IPS-18c (cell line): ENCODE results near the gene HOXD13.

Experiments
- H3K4me3 ChIP-seq: 2 replicates; pipeline ENCODE4 v1.7.0; 2013; ENCODE audit warnings: low read depth, mild to moderate bottlenecking, low read length, moderate library complexity; ENCODE audit not compliant: insufficient read depth
- H3K9me3 ChIP-seq: one replicate; pipeline ENCODE4 v1.6.1; 2013; ENCODE audit warnings: mild to moderate bottlenecking, low read length, moderate library complexity; ENCODE audit not compliant: control insufficient read depth, insufficient read depth

Gene HOXD13

GRCh38 chr2:176092270-176093144 is at the start of gene HOXD13:
HOXD13 (plus strand) TSS chr2:176092721; CDS start chr2:176092891, 170 bp downstream.
- peak within 1 kb of the TSS; percentile 24; the same call in 1 of the 2 replicates for H3K4me3 ChIP-seq

GRCh38 chr2:176056406-176056805 is 36.1 kb upstream of the HOXD13 start:
- Histone ChIP-seq H3K9me3 (no peaks in the 10 kb centered on the region), H3K4me3 (no peak overlapping the region)

More at GRCh38 chr2:176092270-176093144, at the start of gene HOXD13:
- H3K9me3 ChIP-seq = peaks cover 4% of the 10 kb centered on the region

DNA sequence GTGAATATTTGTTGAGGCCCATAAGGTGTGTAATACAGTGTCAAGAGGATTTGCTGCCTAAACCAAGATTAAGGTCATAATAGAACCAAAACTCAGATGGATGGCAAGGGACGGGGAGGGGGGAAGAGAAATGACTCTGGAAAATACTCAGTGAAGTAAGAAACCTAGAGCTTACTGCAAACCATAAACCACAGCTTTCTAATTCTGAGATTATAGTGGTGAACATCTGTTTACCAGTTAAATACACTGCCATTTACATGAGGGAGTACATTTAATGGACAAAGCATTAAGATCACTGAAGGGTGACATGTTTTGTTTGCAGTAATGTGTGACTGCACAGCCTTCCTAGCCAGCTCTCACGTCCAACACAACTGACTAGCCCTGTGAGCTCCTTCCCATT is 28.6 kb upstream of the HOXD13 start:
- H3K4me3 ChIP-seq = no peak overlapping the region
- H3K9me3 ChIP-seq = peaks cover 9% of the 10 kb centered on the region

DNA sequence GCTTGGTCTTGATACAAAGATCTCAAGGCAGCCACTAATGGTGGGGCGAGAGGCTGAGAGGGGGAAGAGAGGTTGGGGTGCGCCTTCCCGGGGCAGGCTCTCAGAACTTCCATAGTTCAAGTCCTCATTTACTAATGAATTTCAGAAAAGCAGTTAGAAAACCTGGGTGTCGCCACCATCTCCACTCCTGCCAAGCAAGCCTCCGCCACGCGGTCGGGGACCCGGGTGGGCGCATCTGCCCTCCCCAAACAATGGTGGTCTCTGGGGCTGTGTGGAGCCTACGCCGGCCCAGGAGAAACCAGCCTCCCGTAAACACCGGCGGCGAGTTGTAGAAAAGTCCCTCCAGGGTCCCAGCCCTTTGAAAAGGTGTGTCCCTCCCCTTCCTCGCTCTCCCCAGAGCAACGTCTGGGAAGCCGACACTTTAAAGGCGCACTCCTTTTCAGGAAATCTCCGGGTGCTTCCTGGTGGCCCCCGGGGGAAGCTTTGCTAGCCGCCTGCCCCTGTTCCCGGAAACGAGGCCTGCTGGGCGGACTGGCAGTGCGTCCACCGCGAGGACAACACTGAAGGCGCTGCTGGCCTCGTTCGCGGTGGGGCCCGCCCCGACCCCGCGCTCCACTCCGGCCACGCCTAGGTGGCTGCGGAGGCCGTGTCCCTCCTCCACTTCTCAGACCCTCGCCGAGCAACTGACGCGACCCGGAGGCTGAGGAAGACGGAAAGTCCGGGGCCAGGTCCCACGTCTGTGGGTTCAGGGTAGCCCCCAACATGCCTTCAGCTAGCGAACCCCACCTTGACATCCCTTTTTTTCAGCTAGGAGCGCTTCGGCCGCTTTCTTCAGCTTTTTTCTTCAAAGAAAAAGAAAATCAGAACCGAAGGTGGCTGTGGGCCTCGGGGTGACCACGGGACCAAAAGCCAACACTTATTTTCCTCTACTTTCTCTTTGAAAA is 25.6 kb upstream of the HOXD13 start:
- H3K4me3 ChIP-seq = peak overlapping the region; percentile 28

GRCh38 chr2:176067589-176068418 is 24.7 kb upstream of the HOXD13 start:
- H3K9me3 ChIP-seq = peaks cover 9% of the 10 kb centered on the region
- no peak overlapping the region; the same call in 1 of the 2 replicates for H3K4me3 ChIP-seq

More for the DNA sequence above, 25.6 kb upstream of the HOXD13 start:
- H3K9me3 ChIP-seq = peaks cover 9% of the 10 kb centered on the region

DNA sequence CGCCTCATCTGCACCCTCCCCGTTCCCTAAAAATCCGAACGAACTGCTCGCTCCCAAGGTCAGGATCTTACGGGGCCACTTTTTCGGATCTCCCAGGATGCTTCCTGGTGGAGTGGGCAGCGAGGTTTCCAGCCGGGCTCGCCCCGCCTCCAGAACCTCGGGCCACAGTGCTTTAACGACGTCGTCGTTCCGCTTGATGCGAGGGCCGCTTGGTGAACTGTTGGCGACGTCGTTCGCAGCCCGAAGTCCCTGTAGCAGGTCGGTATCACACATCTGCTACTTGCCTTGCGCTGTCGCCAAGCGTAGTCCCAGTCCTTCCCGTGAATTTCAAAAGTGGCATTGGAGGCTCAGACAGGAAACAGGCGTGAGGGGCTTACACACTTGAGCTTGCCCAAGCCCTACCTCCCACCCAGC is 24.1 kb upstream of the HOXD13 start:
- Histone ChIP-seq H3K9me3 (peaks cover 9% of the 10 kb centered on the region), H3K4me3 (no peak overlapping the region; the same call in 1 of the 2 replicates)

- Histone ChIP-seq H3K9me3 (peaks cover 5% of the 10 kb centered on the region), H3K4me3 (no peak overlapping the region)
Observed at GRCh38 chr2:176071330-176072291, 20.9 kb upstream of the HOXD13 start.

DNA sequence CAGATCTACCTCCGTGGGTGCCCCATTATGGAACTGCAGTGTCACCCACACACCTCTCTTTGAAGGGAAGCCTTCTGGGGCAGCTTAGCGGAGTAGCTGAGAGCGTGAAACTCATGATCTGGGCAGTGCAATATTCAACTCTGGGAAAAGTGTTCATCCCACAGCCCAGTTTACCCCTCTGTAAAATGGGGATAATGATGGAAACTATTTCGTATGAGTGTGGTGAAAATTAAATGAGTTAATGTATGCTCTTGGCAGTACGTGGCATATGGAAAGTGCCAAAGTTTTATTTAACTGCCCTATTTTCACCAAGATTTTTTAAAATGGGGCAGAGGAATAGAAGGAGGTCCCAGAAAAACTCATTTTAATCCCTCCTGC is 20.2 kb upstream of the HOXD13 start:
- H3K4me3 ChIP-seq = no peak overlapping the region
- H3K9me3 ChIP-seq = no peaks in the 10 kb centered on the region

DNA sequence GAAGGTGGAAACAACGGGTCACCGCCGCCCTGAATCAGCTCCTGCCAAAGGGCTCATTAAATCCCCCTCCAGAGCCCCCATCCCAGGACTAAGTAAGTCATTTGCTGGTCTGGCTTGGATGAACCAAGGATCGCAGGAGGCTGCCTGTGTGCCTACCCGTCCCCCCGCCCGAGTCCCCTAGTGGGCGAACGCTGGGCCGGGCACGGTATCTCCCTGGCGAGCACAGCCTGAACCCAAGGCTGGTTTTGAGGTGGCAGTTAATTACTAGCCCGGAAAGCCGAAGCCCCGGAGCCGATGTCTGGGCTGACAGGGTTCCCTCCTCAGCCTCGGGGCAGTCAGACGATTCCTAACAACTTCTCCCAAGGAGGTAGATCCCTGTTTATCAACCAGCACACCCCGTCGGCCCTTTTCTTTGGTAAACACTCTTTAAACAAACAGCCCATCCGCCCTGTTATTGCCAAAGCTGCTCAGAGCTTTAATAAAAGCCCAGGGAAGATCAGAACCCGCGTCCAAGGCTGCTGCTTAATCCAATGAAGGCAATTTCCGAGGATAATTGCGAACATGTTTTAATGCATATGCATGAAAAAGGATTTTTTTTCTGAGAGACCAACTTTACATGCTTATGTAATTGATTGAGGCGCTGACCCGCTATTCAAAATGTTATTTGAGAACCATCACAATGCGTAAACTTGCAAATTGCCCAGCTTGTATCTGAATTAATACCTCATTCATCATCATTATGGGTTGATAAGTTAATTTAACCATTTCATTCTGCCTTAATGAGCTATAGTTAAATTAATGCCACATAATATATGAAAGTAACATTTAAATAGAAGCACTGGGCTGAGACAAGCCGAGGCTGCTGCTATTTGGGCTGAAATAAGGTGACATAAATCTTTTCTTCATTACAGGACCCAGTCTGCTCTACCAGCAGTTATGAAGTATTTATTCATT is 19.3 kb upstream of the HOXD13 start:
- H3K9me3 ChIP-seq = no peaks in the 10 kb centered on the region
- H3K4me3 ChIP-seq = no peak overlapping the region

- Histone ChIP-seq H3K4me3 (no peak overlapping the region), H3K9me3 (peaks cover 2% of the 10 kb centered on the region)
Observed at GRCh38 chr2:176074919-176075425, 17.5 kb upstream of the HOXD13 start.

GRCh38 chr2:176075481-176075880 is 17.0 kb upstream of the HOXD13 start:
- Histone ChIP-seq H3K4me3 (no peak overlapping the region), H3K9me3 (peaks cover 2% of the 10 kb centered on the region)

DNA sequence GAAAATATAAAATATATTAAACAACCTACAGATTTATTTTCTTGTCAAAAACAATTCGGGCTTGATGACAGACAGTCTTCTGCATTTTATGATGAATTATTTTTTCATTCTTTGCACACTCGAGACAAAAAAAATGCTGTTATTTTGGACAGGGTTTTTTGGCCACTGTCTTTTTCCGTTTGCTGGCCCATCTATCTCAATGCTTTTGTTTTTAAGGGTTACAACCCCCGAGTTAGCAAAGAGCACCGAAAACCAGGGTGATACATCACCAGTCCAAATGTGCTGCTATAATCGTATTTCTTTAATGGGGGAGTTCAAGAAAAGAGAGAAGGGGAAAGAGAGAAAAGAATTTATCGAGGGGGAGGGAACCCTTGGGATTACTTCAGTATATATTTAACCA is 16.5 kb upstream of the HOXD13 start:
- Histone ChIP-seq H3K4me3 (no peak overlapping the region), H3K9me3 (peaks cover 2% of the 10 kb centered on the region)

- Histone ChIP-seq H3K4me3 (no peak overlapping the region), H3K9me3 (peaks cover 2% of the 10 kb centered on the region)
Observed at GRCh38 chr2:176076796-176077195, 15.7 kb upstream of the HOXD13 start.

DNA sequence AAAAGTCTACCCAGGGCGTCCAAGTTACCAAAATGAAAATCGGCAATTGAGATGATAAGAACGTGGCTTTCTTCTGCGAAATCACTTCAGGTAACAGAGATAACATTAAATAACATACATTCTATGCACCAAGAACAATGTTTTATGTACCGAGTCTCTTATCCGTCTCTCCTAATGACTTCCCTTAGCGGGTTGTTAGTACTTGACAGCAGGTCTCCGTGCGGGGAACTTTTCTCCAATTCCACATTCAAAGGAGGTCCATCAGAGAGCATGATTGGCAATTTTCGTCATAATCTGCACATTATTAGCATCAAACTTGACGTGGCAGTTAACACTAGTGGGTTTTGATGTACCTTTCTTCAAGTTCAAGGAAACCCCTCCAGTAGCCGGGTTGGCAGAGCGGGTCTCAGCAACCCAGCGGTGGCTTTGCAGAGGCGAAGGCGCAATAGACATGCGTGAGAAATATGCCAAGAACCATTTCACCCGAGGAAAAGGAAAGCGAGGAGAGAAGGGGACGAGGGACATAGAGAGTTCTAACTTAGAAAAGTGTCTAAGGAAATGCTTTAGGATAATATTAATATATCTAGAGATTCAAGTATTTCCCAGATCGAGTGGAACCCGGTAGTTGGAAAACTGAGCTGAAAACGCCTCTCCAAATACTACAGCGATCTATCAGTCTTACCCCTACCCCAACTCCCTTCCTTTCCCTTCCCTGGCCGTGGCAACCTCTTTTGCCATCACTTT is 13.8 kb upstream of the HOXD13 start:
- H3K9me3 ChIP-seq = peaks cover 5% of the 10 kb centered on the region

More for the DNA sequence above, 13.8 kb upstream of the HOXD13 start:
- H3K4me3 ChIP-seq = peak overlapping the region; percentile 1; the same call in 1 of the 2 replicates
